Measurements from ENCODE around the gene UGT1A8. TPM values are rescaled to one million over a fixed set of nuclear protein-coding genes. Genes with fewer than 3 reads are reported as not detected.

The UGT1A8 gene
- total RNA-seq, 2 experiments from 2014 or later, result not detected

- H3K27ac Mint-ChIP-seq, result no peak overlapping the region
- peaks cover 35% of the 10 kb centered on the region for H3K27me3 Mint-ChIP-seq
- Histone ChIP-seq H3K27me3 (ENCODE audit: control insufficient read depth in 1 of 2, insufficient read depth in 2 of 2, low read length in 2 of 2) (peaks cover 4 to 6% of the 10 kb centered on the region in 2 experiments), H3K9me3 (ENCODE audit: control insufficient read depth in 1 of 2, insufficient read depth in 1 of 2, low read length in 2 of 2) (peaks cover under 1 to 4% of the 10 kb centered on the region in 2 experiments), H3K4me3 (ENCODE audit: low read length) (no peak overlapping the region), H3K36me3 (ENCODE audit: insufficient read depth, low read length) (no peaks in the 10 kb centered on the region), H3K27ac (ENCODE audit: low read depth in 1 of 2, low read length in 2 of 2) (no peak overlapping the region), H3K4me1 (ENCODE audit: insufficient read depth, low read length) (no peaks in the 10 kb centered on the region)
- TF ChIP-seq CTCF (IDR thresholded peaks at IDR 0.05), result no peak
- H3K4me1 Mint-ChIP-seq (ENCODE audit: low read depth), result no peaks in the 10 kb centered on the region
- no peaks in the 10 kb centered on the region for H3K36me3 Mint-ChIP-seq (ENCODE audit: low read depth)
- H3K4me3 Mint-ChIP-seq, result no peak overlapping the region
- H3K9me3 Mint-ChIP-seq, result peaks cover 3% of the 10 kb centered on the region
- DNase-seq, result no peak
- intact Hi-C loops (cut with DNase I, micrococcal nuclease), result no loop called here
- ChIA-PET POLR2A (no interaction called here), CTCF (no interaction called here)
- no peak for ATAC-seq (ENCODE audit: poor library complexity)
Measured at GRCh38 chr2:233708942-233709341, 91.5 kb downstream of the UGT1A8 start.

DNA sequence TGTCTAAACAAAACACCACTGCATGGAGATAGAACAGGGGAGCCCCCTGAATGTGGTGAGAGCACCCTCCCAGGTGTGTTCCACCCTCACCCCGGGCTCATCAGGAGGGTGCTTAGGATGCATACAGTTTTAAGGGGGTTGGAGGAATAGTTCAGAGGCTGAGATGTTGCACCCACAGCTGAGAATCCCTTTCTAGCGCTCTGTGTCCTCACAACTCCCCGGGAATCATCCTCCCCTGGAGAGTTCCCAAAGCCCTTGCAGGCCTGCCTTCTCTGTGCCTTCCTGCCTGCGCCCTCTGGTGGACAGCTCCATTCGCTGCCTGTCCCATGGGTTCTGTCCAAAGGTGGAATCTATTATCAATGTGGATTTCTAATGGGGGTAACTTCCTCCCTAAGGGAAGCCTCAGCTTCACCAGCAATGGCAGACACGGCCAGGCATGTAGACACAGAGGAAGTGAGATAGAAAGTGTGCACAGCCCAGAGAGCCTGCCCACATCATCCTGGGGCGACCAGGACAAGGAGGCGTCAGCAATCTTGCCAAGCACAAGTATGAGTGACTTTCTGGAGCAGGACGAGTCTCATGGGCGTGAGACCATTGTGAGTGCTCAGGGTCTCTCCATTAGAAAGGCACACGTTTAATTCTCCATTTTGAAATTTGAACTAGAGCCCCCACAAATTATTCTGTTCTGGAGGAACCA lies 94.0 kb downstream of the UGT1A8 start:
- CTCF ChIA-PET, result no interaction called here
- Histone ChIP-seq H3K27me3 (ENCODE audit: control insufficient read depth in 1 of 2, insufficient read depth in 2 of 2, low read length in 2 of 2) (peaks cover 4 to 6% of the 10 kb centered on the region in 2 experiments), H3K4me1 (ENCODE audit: insufficient read depth, low read length) (no peaks in the 10 kb centered on the region), H3K9me3 (ENCODE audit: control insufficient read depth in 1 of 2, insufficient read depth in 1 of 2, low read length in 2 of 2) (no peaks in the 10 kb centered on the region), H3K4me3 (ENCODE audit: low read length) (no peak overlapping the region), H3K36me3 (ENCODE audit: insufficient read depth, low read length) (no peaks in the 10 kb centered on the region), H3K27ac (ENCODE audit: low read depth in 1 of 2, low read length in 2 of 2) (no peak overlapping the region)
- peak; percentile 44 to 73 (median 58) for DNase-seq
- H3K27me3 Mint-ChIP-seq, result peaks cover 29% of the 10 kb centered on the region
- no peaks in the 10 kb centered on the region for H3K4me1 Mint-ChIP-seq (ENCODE audit: low read depth)
- no peaks in the 10 kb centered on the region for H3K9me3 Mint-ChIP-seq
- no peaks in the 10 kb centered on the region for H3K36me3 Mint-ChIP-seq (ENCODE audit: low read depth)
- no peak overlapping the region for H3K27ac Mint-ChIP-seq
- peak; percentile 62 for ATAC-seq (ENCODE audit: poor library complexity)
- POLR2A ChIA-PET, result no interaction called here
- no peak overlapping the region for H3K4me3 Mint-ChIP-seq
- TF ChIP-seq CTCF (IDR thresholded peaks at IDR 0.05), result peak; percentile 78
- intact Hi-C loops (cut with DNase I, micrococcal nuclease), result loop anchor here (5.0 to 10.0 kb wide), 4 partner anchors 309 to 949 kb away; no protein-coding TSS in a partner anchor

DNA sequence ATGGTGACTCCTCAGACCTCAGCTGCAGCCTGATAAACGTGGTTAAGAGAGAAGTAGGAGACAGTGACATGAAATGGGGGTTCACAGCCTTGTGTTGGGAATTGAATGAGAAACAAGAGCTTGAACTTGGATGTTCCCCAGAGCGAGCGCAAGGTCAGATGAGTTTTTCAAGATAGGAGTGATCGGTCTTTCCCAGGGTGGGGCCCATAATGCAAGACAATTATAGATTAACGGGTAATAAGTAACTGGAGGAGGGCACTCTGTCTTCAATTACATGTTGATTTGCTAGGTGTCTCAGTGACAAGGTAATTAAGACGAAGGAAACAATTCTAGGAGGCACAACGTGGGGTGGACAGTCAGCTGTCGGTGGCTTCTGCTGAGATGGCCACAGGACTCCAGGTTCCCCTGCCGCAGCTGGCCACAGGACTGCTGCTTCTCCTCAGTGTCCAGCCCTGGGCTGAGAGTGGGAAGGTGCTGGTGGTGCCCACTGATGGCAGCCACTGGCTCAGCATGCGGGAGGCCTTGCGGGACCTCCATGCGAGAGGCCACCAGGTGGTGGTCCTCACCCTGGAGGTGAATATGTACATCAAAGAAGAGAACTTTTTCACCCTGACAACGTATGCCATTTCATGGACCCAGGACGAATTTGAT lies 95.3 kb downstream of the UGT1A8 start, which contains the start of gene UGT1A5:
TSS of gene UGT1A5 (plus strand) at position 297 of the 651 bp plus-strand sequence. CDS start at position 382, 85 bp downstream.
- CTCF ChIA-PET, result no interaction called here
- Histone ChIP-seq H3K36me3 (ENCODE audit: insufficient read depth, low read length) (no peaks in the 10 kb centered on the region), H3K27ac (ENCODE audit: low read depth in 1 of 2, low read length in 2 of 2) (no peak within 1 kb of the TSS), H3K27me3 (ENCODE audit: control insufficient read depth in 1 of 2, insufficient read depth in 2 of 2, low read length in 2 of 2) (peaks cover 4 to 11% of the 10 kb centered on the region in 2 experiments), H3K9me3 (ENCODE audit: control insufficient read depth in 1 of 2, insufficient read depth in 1 of 2, low read length in 2 of 2) (no peaks in the 10 kb centered on the region), H3K4me3 (ENCODE audit: low read length) (no peak within 1 kb of the TSS), H3K4me1 (ENCODE audit: insufficient read depth, low read length) (no peaks in the 10 kb centered on the region)
- no peak for TF ChIP-seq CTCF (IDR thresholded peaks at IDR 0.05)
- H3K27me3 Mint-ChIP-seq, result peaks cover 26% of the 10 kb centered on the region
- ATAC-seq (ENCODE audit: poor library complexity) (no peak), DNase-seq (no peak)
- no peak within 1 kb of the TSS for H3K27ac Mint-ChIP-seq
- H3K4me3 Mint-ChIP-seq, result no peak within 1 kb of the TSS
- no peaks in the 10 kb centered on the region for H3K4me1 Mint-ChIP-seq (ENCODE audit: low read depth)
- H3K36me3 Mint-ChIP-seq (ENCODE audit: low read depth), result no peaks in the 10 kb centered on the region
- no peaks in the 10 kb centered on the region for H3K9me3 Mint-ChIP-seq
- intact Hi-C loops (cut with DNase I, micrococcal nuclease), result loop anchor here (5.0 to 10.0 kb wide), 4 partner anchors 310 to 950 kb away; no protein-coding TSS in a partner anchor
- POLR2A ChIA-PET, result no interaction called here
